Testis (tissue), 3 donors: ENCODE results near the gene EPB41L2. TPM values are rescaled to one million over a fixed set of nuclear protein-coding genes. Genes with fewer than 3 reads are reported as not detected.

Experiments used
- DNase-seq: peaks from one replicate; pipeline ENCODE4 v3.0.0-alpha.2; 2019
- H3K27ac ChIP-seq, 2 donors: fragments of 200-600 bp; sonication (generic); one replicate each; pipeline ENCODE4 v1.5.1; 2019
- H3K27me3 ChIP-seq: fragments of 200-600 bp; sonication (generic); one replicate; pipeline ENCODE4 v1.5.1; 2019
- H3K36me3 ChIP-seq: fragments of 200-600 bp; sonication (generic); one replicate; pipeline ENCODE4 v1.5.1; 2017; ENCODE audit warnings: low read depth; ENCODE audit errors: missing control alignments
- H3K4me1 ChIP-seq: fragments of 200-600 bp; sonication (generic); one replicate; pipeline ENCODE4 v1.5.1; 2019
- H3K4me3 ChIP-seq, 2 donors: fragments of 200-600 bp; sonication (generic); one replicate each; pipeline ENCODE4 v1.5.1; 2017 to 2019
- H3K9me3 ChIP-seq: fragments of 200-600 bp; sonication (generic); one replicate; pipeline ENCODE4 v1.5.1; 2017
- POLR2A ChIP-seq: fragments of 450-650 bp; IDR thresholded peaks from one replicate; pipeline ENCODE4 v1.6.1; 2017; ENCODE audit warnings: antibody characterized with exemption, mild to moderate bottlenecking, moderate library complexity
- WGBS, 2 donors: methylation state at CpG; one replicate each; pipeline ENCODE4 v1.1.5; 2018; 5-methylcytosine and 5-hydroxymethylcytosine counted together
- intact Hi-C: fragments of 100-400 bp; cut with DNase I; formaldehyde crosslinking; loops from one replicate; pipeline ENCODE4 v1.15.1; 2023; ENCODE audit warnings: low total_unique reads
- polyA plus RNA-seq: library from polyadenylated mRNA; stranded (reverse); fragments of 350-450 nt; fragmentation: Illumina TruSeq; extraction: RNeasy Lipid Tissue Mini Kit (QIAGEN cat#74804); gene quantifications from one replicate; pipeline ENCODE4 v1.2.3, GENCODE V29; 2014; ENCODE audit warnings: low read depth, low replicate concordance; ENCODE audit not compliant: insufficient read depth
- total RNA-seq, 2 donors: library from RNA; depleted of rRNA; stranded (reverse); fragments of >200 nt; gene quantifications; one replicate each; pipeline ENCODE4 v1.2.3, GENCODE V29; 2016
- TF ChIP-seq, protein P1 (sequence below), 3 experiments: fragments of 450-650 bp in 2 of 3; fragments of 200-600 bp in 1 of 3; sonication (generic) in 1 of 3; IDR thresholded peaks; one replicate each; pipeline ENCODE4 v1.5.1; 2016 to 2019; ENCODE audit warnings: antibody characterized with exemption in 3 of 3, mild to moderate bottlenecking in 2 of 3, moderate library complexity in 1 of 3

The EPB41L2 gene
- total and polyA plus RNA-seq, 3 donors from 2014 or later: 131 to 206 (median 139) TPM

DNA sequence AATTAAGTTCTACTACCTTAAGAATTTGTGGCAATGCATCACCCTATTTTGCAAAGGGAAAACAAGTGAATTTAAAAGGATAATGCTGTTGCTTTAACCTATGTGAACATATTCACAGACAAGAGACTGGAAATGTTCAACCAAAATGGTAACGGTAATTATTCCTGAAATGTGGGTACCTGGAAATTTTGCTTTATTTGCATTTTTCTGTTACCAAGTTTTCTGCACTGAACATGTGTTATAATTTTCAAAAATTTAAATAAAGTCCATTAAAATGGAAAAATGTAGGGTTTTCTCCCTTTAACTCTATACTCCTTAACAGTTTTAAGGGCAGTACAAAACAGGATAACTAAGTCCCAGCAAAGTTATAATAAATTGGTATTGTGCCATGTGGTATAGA lies 66.4 kb downstream of the EPB41L2 start:
- no peaks in the 10 kb centered on the region for H3K9me3 ChIP-seq
- intact Hi-C loops: no loop called here
- H3K36me3 ChIP-seq: no peaks in the 10 kb centered on the region
- peaks cover 21% of the 10 kb centered on the region for H3K4me1 ChIP-seq
- WGBS, 2 donors: 92 to 94% methylated on average over 1 of the region's 1 CpG
- no peak overlapping the region for H3K27ac ChIP-seq
- H3K4me3 ChIP-seq: no peak overlapping the region
- TF ChIP-seq POLR2A: no peak
- TF ChIP-seq, protein P1, sequence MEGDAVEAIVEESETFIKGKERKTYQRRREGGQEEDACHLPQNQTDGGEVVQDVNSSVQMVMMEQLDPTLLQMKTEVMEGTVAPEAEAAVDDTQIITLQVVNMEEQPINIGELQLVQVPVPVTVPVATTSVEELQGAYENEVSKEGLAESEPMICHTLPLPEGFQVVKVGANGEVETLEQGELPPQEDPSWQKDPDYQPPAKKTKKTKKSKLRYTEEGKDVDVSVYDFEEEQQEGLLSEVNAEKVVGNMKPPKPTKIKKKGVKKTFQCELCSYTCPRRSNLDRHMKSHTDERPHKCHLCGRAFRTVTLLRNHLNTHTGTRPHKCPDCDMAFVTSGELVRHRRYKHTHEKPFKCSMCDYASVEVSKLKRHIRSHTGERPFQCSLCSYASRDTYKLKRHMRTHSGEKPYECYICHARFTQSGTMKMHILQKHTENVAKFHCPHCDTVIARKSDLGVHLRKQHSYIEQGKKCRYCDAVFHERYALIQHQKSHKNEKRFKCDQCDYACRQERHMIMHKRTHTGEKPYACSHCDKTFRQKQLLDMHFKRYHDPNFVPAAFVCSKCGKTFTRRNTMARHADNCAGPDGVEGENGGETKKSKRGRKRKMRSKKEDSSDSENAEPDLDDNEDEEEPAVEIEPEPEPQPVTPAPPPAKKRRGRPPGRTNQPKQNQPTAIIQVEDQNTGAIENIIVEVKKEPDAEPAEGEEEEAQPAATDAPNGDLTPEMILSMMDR (IDR thresholded peaks at IDR 0.05): no peak
- no peak for DNase-seq
- no peaks in the 10 kb centered on the region for H3K27me3 ChIP-seq

DNA sequence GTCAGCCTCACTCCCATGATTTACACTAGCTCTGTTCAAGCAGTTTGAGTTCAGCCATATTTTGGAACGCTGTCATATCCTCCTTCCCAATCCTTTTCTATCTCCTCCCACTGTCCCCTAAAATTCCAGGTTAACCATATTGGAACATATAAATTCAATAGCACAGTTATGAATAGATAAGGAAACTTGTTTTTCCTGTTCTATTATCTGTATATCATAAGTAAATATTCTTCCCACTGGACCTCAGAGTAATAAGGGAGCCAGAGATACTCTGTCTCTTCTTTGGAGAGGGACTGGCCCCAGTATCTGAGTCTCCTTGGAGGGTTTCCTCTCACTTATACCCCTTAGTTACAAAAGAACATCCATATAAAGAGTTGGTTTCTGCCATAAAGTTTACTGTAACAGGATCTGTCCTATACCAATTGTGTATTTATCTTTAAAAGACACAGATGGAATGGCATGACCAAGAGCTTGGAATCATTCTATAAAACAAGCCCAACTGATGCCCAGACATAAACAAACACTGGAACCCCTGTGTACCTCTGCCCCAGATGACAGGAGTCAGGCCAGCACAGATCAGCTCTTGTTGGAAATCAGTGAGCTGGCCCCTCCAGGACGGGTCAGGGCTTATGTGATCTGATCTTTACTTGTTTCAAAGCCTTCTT lies 67.1 kb downstream of the EPB41L2 start:
- Histone ChIP-seq H3K36me3 (no peaks in the 10 kb centered on the region), H3K9me3 (no peaks in the 10 kb centered on the region), H3K27ac (no peak overlapping the region), H3K27me3 (no peaks in the 10 kb centered on the region), H3K4me3 (no peak overlapping the region), H3K4me1 (peaks cover 18% of the 10 kb centered on the region)
- no peak for DNase-seq
- intact Hi-C loops: no loop called here
- 80 to 100% methylated on average over 2 of the region's 2 CpGs for WGBS, 2 donors
- TF ChIP-seq, protein P1 (IDR thresholded peaks at IDR 0.05): no peak
- TF ChIP-seq POLR2A: no peak

DNA sequence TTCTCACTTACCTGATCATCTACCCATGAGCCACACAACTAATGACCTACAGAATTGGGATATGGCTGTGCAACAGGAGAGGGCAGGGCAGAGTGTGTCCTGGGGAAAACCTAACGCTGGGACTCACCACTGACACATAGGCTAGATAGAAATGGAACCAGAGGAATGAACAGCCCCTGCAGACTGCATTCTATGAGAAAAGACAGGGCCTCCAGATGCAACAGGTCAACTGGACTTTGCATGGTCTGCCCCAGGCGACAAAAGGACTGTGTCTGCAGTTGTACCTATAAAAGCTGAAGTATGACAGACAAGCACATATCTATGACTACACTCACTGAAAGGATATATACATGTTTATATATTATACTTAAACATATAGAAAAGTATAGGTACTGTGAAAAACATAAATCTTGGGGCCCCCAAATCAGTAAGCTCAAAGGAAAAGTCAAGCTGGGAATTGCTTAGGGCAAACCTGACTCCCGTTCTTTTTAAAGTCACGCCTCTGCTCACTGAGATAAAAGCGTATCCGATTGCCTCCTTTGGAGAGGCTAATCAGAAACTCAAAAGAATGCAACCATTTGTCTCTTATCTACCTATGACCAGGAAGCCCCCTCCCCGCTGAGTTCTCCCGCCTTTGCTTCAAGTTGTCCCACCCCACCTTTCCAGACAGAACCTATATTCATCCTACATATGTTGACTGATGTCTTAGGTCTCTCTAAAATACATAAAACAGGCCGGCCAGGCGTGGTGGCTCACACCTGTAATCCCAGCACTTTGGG lies 68.5 kb downstream of the EPB41L2 start:
- TF ChIP-seq, protein P1 (IDR thresholded peaks at IDR 0.05): no peak
- TF ChIP-seq POLR2A: no peak
- no peak overlapping the region for H3K4me3 ChIP-seq
- no peaks in the 10 kb centered on the region for H3K36me3 ChIP-seq
- DNase-seq: no peak
- intact Hi-C loops: no loop called here
- H3K9me3 ChIP-seq: no peaks in the 10 kb centered on the region
- no peak overlapping the region for H3K27ac ChIP-seq
- no peaks in the 10 kb centered on the region for H3K27me3 ChIP-seq
- H3K4me1 ChIP-seq: peaks cover 18% of the 10 kb centered on the region
- WGBS, 2 donors: 90 to 91% methylated on average over 10 of the region's 10 CpGs

DNA sequence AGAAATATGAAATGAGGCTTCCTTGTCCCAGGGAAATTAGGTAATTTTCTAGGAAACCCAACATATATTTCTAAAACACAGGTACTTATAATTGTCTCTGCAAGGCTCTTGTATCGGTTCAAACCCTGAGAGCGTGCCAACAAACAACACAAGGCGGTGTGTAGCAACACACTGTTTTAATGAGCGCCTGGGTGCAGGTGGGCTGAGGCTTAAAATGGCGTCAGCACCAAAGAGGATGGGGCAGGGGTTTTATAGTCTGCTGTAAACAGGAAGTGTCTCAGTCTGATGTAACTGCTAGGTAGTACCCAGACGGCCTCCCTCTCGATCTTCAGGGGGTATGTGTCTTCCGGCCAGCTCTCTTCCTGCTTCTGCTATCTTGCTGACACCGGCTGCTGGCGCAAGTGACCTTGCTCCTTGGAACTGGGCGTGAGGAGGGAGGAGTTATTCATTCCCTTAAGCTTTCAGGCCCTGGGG lies 69.7 kb downstream of the EPB41L2 start:
- intact Hi-C loops: no loop called here
- TF ChIP-seq, protein P1 (IDR thresholded peaks at IDR 0.05): no peak
- TF ChIP-seq POLR2A: no peak
- no peaks in the 10 kb centered on the region for H3K9me3 ChIP-seq
- no peak overlapping the region for H3K4me3 ChIP-seq
- H3K36me3 ChIP-seq: no peaks in the 10 kb centered on the region
- peak; percentile 70 for DNase-seq
- 71 to 76% methylated on average over 11 of the region's 11 CpGs for WGBS, 2 donors
- H3K27me3 ChIP-seq: no peaks in the 10 kb centered on the region
- peaks cover 18% of the 10 kb centered on the region for H3K4me1 ChIP-seq
- H3K27ac ChIP-seq: peak overlapping the region; percentile 33 to 39
